CD4-positive, alpha-beta memory T cell (primary cell): ENCODE data around the gene CEP70. TPM values are rescaled to one million over a fixed set of nuclear protein-coding genes. Genes with fewer than 3 reads are reported as not detected.
A peak's percentile ranks its signal among the peaks of the same experiment; 100 is the strongest.
"Not testable (repeated sequence)": the region's sequence is repeated elsewhere in the genome, so short reads cannot be mapped to it uniquely, and the experiment has no call there.

ENCODE experiments used
- CTCF ChIA-PET: fragments of 350-600 bp; sonication (Branson Sonifier 250); formaldehyde crosslinking; loops from one replicate; lab custom pipeline; 2021; ENCODE audit warnings: inconsistent platforms; ENCODE audit not compliant: partially characterized antibody; lab: Charles Lee
- POLR2A ChIA-PET: fragments of 350-600 bp; sonication (Branson Sonifier 250); formaldehyde crosslinking; loops from one replicate; lab custom pipeline; 2021; ENCODE audit not compliant: partially characterized antibody; lab: Charles Lee
- DNase-seq, 5 donors: peaks; one replicate each; pipeline versions ENCODE4 v3.0.0 to v3.0.0-alpha.2; 2020 to 2022; ENCODE audit warnings: mixed read lengths in 1 of 5
- H3K27ac ChIP-seq: one replicate; pipeline ENCODE4 v1.7.0; 2013; ENCODE audit warnings: low read depth, low read length
- H3K27me3 ChIP-seq: 2 replicates; pipeline ENCODE4 v1.7.0; 2013; ENCODE audit warnings: mild to moderate bottlenecking, low read length, moderate library complexity; ENCODE audit not compliant: insufficient read depth
- H3K36me3 ChIP-seq: 2 replicates; pipeline ENCODE4 v1.7.0; 2013; ENCODE audit warnings: mild to moderate bottlenecking, low read length, moderate library complexity; ENCODE audit not compliant: insufficient read depth
- H3K4me1 ChIP-seq: 2 replicates; pipeline ENCODE4 v1.7.0; 2013; ENCODE audit warnings: mild to moderate bottlenecking, low read length, moderate library complexity; ENCODE audit not compliant: insufficient read depth
- H3K4me3 ChIP-seq, 2 donors: one replicate each; pipeline ENCODE4 v1.7.0; 2013; ENCODE audit warnings: low read length in 2 of 2, mild to moderate bottlenecking in 1 of 2
- H3K9me3 ChIP-seq, 2 donors: one replicate each; pipeline ENCODE4 v1.7.0; 2013; ENCODE audit warnings: low read length in 2 of 2, control low read depth in 1 of 2; ENCODE audit not compliant: control insufficient read depth in 1 of 2
- H3K27ac Mint-ChIP-seq, 7 donors: one replicate each; pipeline ENCODE4 v1.8.0; 2020 to 2021; ENCODE audit warnings: mixed read lengths in 7 of 7, mild to moderate bottlenecking in 6 of 7, inconsistent platforms in 3 of 7, moderate library complexity in 3 of 7
- H3K27me3 Mint-ChIP-seq, 2 donors: one replicate each; pipeline ENCODE4 v1.8.0; 2020 to 2021; ENCODE audit warnings: mixed read lengths in 2 of 2
- H3K36me3 Mint-ChIP-seq, 2 donors: one replicate each; pipeline ENCODE4 v1.8.0; 2020 to 2021; ENCODE audit warnings: mixed read lengths in 2 of 2, inconsistent platforms in 1 of 2, mild to moderate bottlenecking in 1 of 2
- H3K4me1 Mint-ChIP-seq, 4 donors: one replicate each; pipeline ENCODE4 v1.8.0; 2020 to 2021; ENCODE audit warnings: mixed read lengths in 4 of 4, mild to moderate bottlenecking in 1 of 4
- H3K4me3 Mint-ChIP-seq, 8 donors: one replicate each; pipeline ENCODE4 v1.8.0; 2020 to 2021; ENCODE audit warnings: mixed read lengths in 8 of 8, mild to moderate bottlenecking in 7 of 8, moderate library complexity in 6 of 8, inconsistent platforms in 3 of 8
- H3K9me3 Mint-ChIP-seq, 8 donors: one replicate each; pipeline ENCODE4 v1.8.0; 2020 to 2021; ENCODE audit warnings: mixed read lengths in 8 of 8, mild to moderate bottlenecking in 5 of 8, inconsistent platforms in 3 of 8, moderate library complexity in 1 of 8
- intact Hi-C: fragments of 100-400 bp; cut with micrococcal nuclease; formaldehyde crosslinking; loops from one replicate; pipeline ENCODE4 v1.15.1; 2023
- polyA plus RNA-seq, 2 donors: library from polyadenylated mRNA; unstranded; fragments of 300-500 nt; fragmentation: Illumina TruSeq; gene quantifications; one replicate each; pipeline ENCODE4 v1.2.3, GENCODE V29; 2021
- total RNA-seq, 2 experiments: library from RNA; stranded (reverse); gene quantifications; one replicate each; pipeline ENCODE4 v1.2.3, GENCODE V29; 2021

Gene CEP70
- total and polyA plus RNA-seq, 4 experiments from 2014 or later, result 6.7 to 28.0 (median 17.2) TPM

- Mint-ChIP-seq H3K4me1 (peaks cover 0 to 2% (median 0%) of the 10 kb centered on the region in 4 donors), H3K9me3 (peaks cover 7 to 51% (median 38%) of the 10 kb centered on the region in 8 donors), H3K4me3 (peak overlapping the region in 1 of 8 donors; percentile 7), H3K36me3 (peaks cover 61 to 88% of the 10 kb centered on the region in 2 donors), H3K27me3 (no peaks in the 10 kb centered on the region), H3K27ac (no peak overlapping the region)
- Histone ChIP-seq H3K27ac (no peak overlapping the region), H3K27me3 (no peaks in the 10 kb centered on the region), H3K4me1 (no peaks in the 10 kb centered on the region), H3K9me3 (no peaks in the 10 kb centered on the region), H3K36me3 (no peaks in the 10 kb centered on the region), H3K4me3 (no peak overlapping the region)
- POLR2A ChIA-PET, result no interaction called here
- intact Hi-C loops, result no loop called here
- DNase-seq, result no peak
- CTCF ChIA-PET, result no interaction called here
Observed at GRCh38 chr3:138559134-138559533, 34.9 kb downstream of the CEP70 start.

- DNase-seq, POLR2A ChIA-PET, H3K27me3 ChIP-seq, H3K9me3 ChIP-seq, H3K4me1 Mint-ChIP-seq, H3K36me3 ChIP-seq, H3K4me1 ChIP-seq, intact Hi-C loops, CTCF ChIA-PET, H3K27ac ChIP-seq, H3K27ac Mint-ChIP-seq, H3K4me3 ChIP-seq, H3K27me3 Mint-ChIP-seq, H3K4me3 Mint-ChIP-seq: not testable (repeated sequence)
- peaks cover 12 to 88% (median 65%) of the 10 kb centered on the region in 8 donors for H3K9me3 Mint-ChIP-seq
- H3K36me3 Mint-ChIP-seq, result peaks cover 65 to 89% of the 10 kb centered on the region in 2 donors
Observed at GRCh38 chr3:138554775-138555174, 39.3 kb downstream of the CEP70 start.

GRCh38 chr3:138550958-138551357, 43.1 kb downstream of the CEP70 start:
- H3K4me3 Mint-ChIP-seq, intact Hi-C loops, CTCF ChIA-PET, H3K4me1 Mint-ChIP-seq, POLR2A ChIA-PET, H3K27ac ChIP-seq, H3K27me3 ChIP-seq, H3K4me1 ChIP-seq, H3K36me3 ChIP-seq, H3K9me3 ChIP-seq, H3K27me3 Mint-ChIP-seq, DNase-seq, H3K4me3 ChIP-seq, H3K27ac Mint-ChIP-seq: not testable (repeated sequence)
- Mint-ChIP-seq H3K36me3 (peaks cover 79 to 86% of the 10 kb centered on the region in 2 donors), H3K9me3 (peaks cover 9 to 82% (median 73%) of the 10 kb centered on the region in 8 donors)

- Histone ChIP-seq H3K9me3 (peaks cover 0 to 5% of the 10 kb centered on the region in 2 donors), H3K27me3 (no peaks in the 10 kb centered on the region), H3K4me3 (no peak overlapping the region), H3K4me1 (no peaks in the 10 kb centered on the region), H3K27ac (no peak overlapping the region), H3K36me3 (no peaks in the 10 kb centered on the region)
- POLR2A ChIA-PET, result no interaction called here
- peaks cover 0 to 4% (median 0%) of the 10 kb centered on the region in 4 donors for H3K4me1 Mint-ChIP-seq
- DNase-seq, result no peak
- no peak overlapping the region for H3K4me3 Mint-ChIP-seq
- no peak overlapping the region for H3K27ac Mint-ChIP-seq
- H3K9me3 Mint-ChIP-seq, result peaks cover 5 to 88% (median 77%) of the 10 kb centered on the region in 8 donors
- CTCF ChIA-PET, result no interaction called here
- H3K36me3 Mint-ChIP-seq, result peaks cover 82 to 86% of the 10 kb centered on the region in 2 donors
- H3K27me3 Mint-ChIP-seq, result no peaks in the 10 kb centered on the region
- intact Hi-C loops, result no loop called here
Observed at GRCh38 chr3:138549179-138549977, 44.7 kb downstream of the CEP70 start.

GRCh38 chr3:138547342-138547975, 46.6 kb downstream of the CEP70 start:
- H3K4me3 Mint-ChIP-seq, result no peak overlapping the region
- Histone ChIP-seq H3K4me3 (no peak overlapping the region), H3K27ac (no peak overlapping the region), H3K9me3 (peaks cover 0 to 5% of the 10 kb centered on the region in 2 donors), H3K36me3 (no peaks in the 10 kb centered on the region), H3K27me3 (no peaks in the 10 kb centered on the region), H3K4me1 (no peaks in the 10 kb centered on the region)
- intact Hi-C loops, result no loop called here
- peaks cover 75 to 88% of the 10 kb centered on the region in 2 donors for H3K36me3 Mint-ChIP-seq
- ChIA-PET POLR2A (no interaction called here), CTCF (no interaction called here)
- DNase-seq, result no peak
- peaks cover 0 to 87% (median 74%) of the 10 kb centered on the region in 8 donors for H3K9me3 Mint-ChIP-seq
- H3K27ac Mint-ChIP-seq, result no peak overlapping the region
- H3K4me1 Mint-ChIP-seq, result no peaks in the 10 kb centered on the region
- no peaks in the 10 kb centered on the region for H3K27me3 Mint-ChIP-seq

- peaks cover 79 to 89% of the 10 kb centered on the region in 2 donors for H3K36me3 Mint-ChIP-seq
- Histone ChIP-seq H3K36me3 (no peaks in the 10 kb centered on the region), H3K4me3 (no peak overlapping the region), H3K4me1 (no peaks in the 10 kb centered on the region), H3K27ac (no peak overlapping the region), H3K9me3 (peaks cover 0 to 19% of the 10 kb centered on the region in 2 donors), H3K27me3 (no peaks in the 10 kb centered on the region)
- H3K27ac Mint-ChIP-seq, result no peak overlapping the region
- H3K9me3 Mint-ChIP-seq, result peaks cover 0 to 89% (median 74%) of the 10 kb centered on the region in 8 donors
- POLR2A ChIA-PET, result no interaction called here
- CTCF ChIA-PET, result no interaction called here
- no peaks in the 10 kb centered on the region for H3K27me3 Mint-ChIP-seq
- H3K4me1 Mint-ChIP-seq, result no peaks in the 10 kb centered on the region
- no peak overlapping the region for H3K4me3 Mint-ChIP-seq
- intact Hi-C loops, result no loop called here
- no peak for DNase-seq
Observed at GRCh38 chr3:138544546-138544945, 49.5 kb downstream of the CEP70 start.

GRCh38 chr3:138542977-138543376, 51.1 kb downstream of the CEP70 start:
- no peaks in the 10 kb centered on the region for H3K36me3 ChIP-seq
- no peaks in the 10 kb centered on the region for H3K27me3 ChIP-seq
- H3K4me3 ChIP-seq, result no peak overlapping the region
- peaks cover 0 to 25% of the 10 kb centered on the region in 2 donors for H3K9me3 ChIP-seq
- H3K4me1 ChIP-seq, result no peaks in the 10 kb centered on the region
- H3K36me3 Mint-ChIP-seq, result peaks cover 78 to 89% of the 10 kb centered on the region in 2 donors
- no peaks in the 10 kb centered on the region for H3K27me3 Mint-ChIP-seq
- H3K4me1 Mint-ChIP-seq, result no peaks in the 10 kb centered on the region
- ChIA-PET CTCF (no interaction called here), POLR2A (no interaction called here)
- peak overlapping the region in 1 of 7 donors; percentile 48 for H3K27ac Mint-ChIP-seq
- intact Hi-C loops, result no loop called here
- peaks cover 0 to 89% (median 73%) of the 10 kb centered on the region in 8 donors for H3K9me3 Mint-ChIP-seq
- DNase-seq, result no peak
- H3K27ac ChIP-seq, result no peak overlapping the region
- no peak overlapping the region for H3K4me3 Mint-ChIP-seq
